ENCODE data around the gene CDX2.

CDX2 gene

DNA sequence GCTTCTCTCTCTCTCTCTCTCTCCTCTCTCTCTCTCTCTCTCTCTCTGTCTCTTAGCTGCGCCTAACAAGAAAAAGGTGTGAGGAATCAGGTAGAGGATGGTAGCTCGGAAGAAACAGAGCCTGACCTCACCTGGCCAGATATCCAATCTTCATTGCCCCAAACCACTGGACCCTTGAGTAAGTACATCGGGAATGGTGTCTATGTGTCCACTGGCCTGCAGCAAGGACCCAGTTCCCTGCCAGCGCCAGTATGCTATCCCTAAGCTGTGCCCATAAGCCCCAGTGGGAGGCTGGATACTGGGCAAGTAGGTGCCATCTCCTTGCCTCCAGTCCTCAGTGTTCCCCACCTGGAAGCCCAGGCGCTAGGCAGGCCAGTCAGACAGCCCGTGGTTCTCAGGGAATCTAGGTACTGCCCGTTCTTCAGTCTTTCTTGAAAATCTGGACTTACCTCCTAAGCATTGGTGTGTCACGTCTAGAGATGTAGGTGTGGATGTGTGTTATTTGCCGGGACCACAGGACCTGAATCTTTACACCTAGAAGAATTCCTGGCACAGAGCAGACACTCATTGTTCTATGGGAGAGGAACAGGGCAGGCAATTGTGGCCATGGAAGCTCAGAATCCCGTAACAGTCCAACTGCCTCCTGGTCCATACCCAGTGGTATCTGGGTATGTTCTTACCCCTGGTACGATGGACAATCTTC is 12.0 kb upstream of the CDX2 start:
- Histone ChIP-seq H3K4me3 (ENCODE audit: insufficient read depth in 1 of 2, low read depth in 1 of 2, low read length in 2 of 2) (no peak overlapping the region), H3K4me1 (ENCODE audit: control insufficient read depth, insufficient read depth, low read depth, low read length) (peaks cover 14% of the 10 kb centered on the region), H2BK120ac (ENCODE audit: low read depth, low read length) (no peak overlapping the region), H2AK5ac (ENCODE audit: low read length, severe bottlenecking) (no peak overlapping the region), H3K27ac (ENCODE audit: low read length, poor library complexity, severe bottlenecking) (no peak overlapping the region), H2BK12ac (ENCODE audit: low read length in 2 of 2) (no peak overlapping the region), H2BK15ac (ENCODE audit: low read depth, poor library complexity, severe bottlenecking) (no peak overlapping the region), H2BK5ac (ENCODE audit: low read depth, low read length, poor library complexity, severe bottlenecking) (no peak overlapping the region), H3K4ac (ENCODE audit: low read depth in 1 of 2, low read length in 2 of 2) (no peak overlapping the region), H3K36me3 (ENCODE audit: control insufficient read depth in 1 of 2, insufficient read depth in 2 of 2, low read depth in 1 of 2, low read length in 2 of 2) (no peaks in the 10 kb centered on the region), H4K8ac (ENCODE audit: low read length) (no peak overlapping the region), H3K4me2 (ENCODE audit: low read length, poor library complexity, severe bottlenecking) (no peak overlapping the region), H3K14ac (ENCODE audit: low read length in 2 of 2) (no peak overlapping the region), H3K23ac (ENCODE audit: low read length in 2 of 2) (no peak overlapping the region), H3K79me1 (replicated peaks; ENCODE audit: low read length, poor library complexity, severe bottlenecking) (no peaks in the 10 kb centered on the region), H4K91ac (ENCODE audit: low read length) (no peak overlapping the region), H3K27me3 (ENCODE audit: control insufficient read depth in 1 of 2, insufficient read depth in 1 of 2, low read length in 2 of 2) (peaks cover 73 to 87% of the 10 kb centered on the region in 2 experiments), H2AFZ (ENCODE audit: low read depth, low read length) (no peak overlapping the region), H3K9me3 (ENCODE audit: control insufficient read depth, low read length) (no peaks in the 10 kb centered on the region), H3K9ac (ENCODE audit: low read length) (no peak overlapping the region), H3K18ac (ENCODE audit: low read depth in 1 of 2, low read length in 2 of 2) (no peak overlapping the region)
- no peak for DNase-seq
- WGBS, result 52% methylated on average over 11 of the region's 11 CpGs

DNA sequence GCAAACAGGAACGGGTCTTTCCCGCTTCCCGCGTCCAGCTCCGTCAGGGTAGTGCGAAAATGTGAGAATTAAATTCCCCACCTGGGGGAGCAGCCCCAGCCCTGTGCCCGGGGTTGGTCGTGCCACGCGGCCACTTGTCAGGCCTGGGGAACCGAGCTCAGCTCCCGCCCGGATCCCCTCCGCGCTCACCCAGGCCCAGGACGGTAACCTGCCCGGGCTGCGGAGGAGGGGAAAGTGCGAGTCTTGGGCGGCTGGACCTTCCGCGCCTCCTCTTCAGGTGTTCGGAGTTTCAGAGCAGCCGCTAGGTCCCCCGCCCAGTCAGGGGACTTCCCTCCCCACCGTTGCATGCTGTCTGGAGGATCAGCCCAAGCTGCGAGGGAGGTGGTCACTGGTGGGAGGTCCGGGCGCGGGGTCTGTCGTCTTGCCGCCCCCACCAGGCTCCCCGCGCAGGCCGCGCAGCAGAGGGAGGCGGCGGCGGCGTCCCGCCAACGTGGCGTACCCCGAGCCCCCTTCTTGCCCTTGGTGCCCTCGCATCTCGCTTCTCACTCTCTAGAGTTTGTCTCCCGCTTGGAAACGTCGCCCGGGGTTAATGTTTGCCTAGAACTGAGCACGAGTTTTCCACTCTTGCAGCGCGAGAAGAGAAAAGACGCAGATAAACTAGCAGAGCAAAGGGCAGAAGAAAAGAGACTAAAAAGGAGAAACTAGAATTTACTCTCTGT is 11.3 kb upstream of the CDX2 start:
- Histone ChIP-seq H3K4ac (ENCODE audit: low read depth in 1 of 2, low read length in 2 of 2) (no peak overlapping the region), H3K14ac (ENCODE audit: low read length in 2 of 2) (no peak overlapping the region), H3K4me1 (ENCODE audit: control insufficient read depth, insufficient read depth, low read depth, low read length) (peaks cover 17% of the 10 kb centered on the region), H4K91ac (ENCODE audit: low read length) (no peak overlapping the region), H3K4me2 (ENCODE audit: low read length, poor library complexity, severe bottlenecking) (no peak overlapping the region), H3K79me1 (replicated peaks; ENCODE audit: low read length, poor library complexity, severe bottlenecking) (no peaks in the 10 kb centered on the region), H2BK12ac (ENCODE audit: low read length in 2 of 2) (no peak overlapping the region), H3K18ac (ENCODE audit: low read depth in 1 of 2, low read length in 2 of 2) (no peak overlapping the region), H3K36me3 (ENCODE audit: control insufficient read depth in 1 of 2, insufficient read depth in 2 of 2, low read depth in 1 of 2, low read length in 2 of 2) (no peaks in the 10 kb centered on the region), H3K27ac (ENCODE audit: low read length, poor library complexity, severe bottlenecking) (no peak overlapping the region), H3K23ac (ENCODE audit: low read length in 2 of 2) (no peak overlapping the region), H2BK5ac (ENCODE audit: low read depth, low read length, poor library complexity, severe bottlenecking) (no peak overlapping the region), H2BK15ac (ENCODE audit: low read depth, poor library complexity, severe bottlenecking) (no peak overlapping the region), H2AFZ (ENCODE audit: low read depth, low read length) (no peak overlapping the region), H3K4me3 (ENCODE audit: insufficient read depth in 1 of 2, low read depth in 1 of 2, low read length in 2 of 2) (peak overlapping the region in 1 of 2 experiments; percentile 25), H2AK5ac (ENCODE audit: low read length, severe bottlenecking) (no peak overlapping the region), H3K9ac (ENCODE audit: low read length) (no peak overlapping the region), H2BK120ac (ENCODE audit: low read depth, low read length) (no peak overlapping the region), H4K8ac (ENCODE audit: low read length) (no peak overlapping the region), H3K27me3 (ENCODE audit: control insufficient read depth in 1 of 2, insufficient read depth in 1 of 2, low read length in 2 of 2) (peaks cover 75 to 87% of the 10 kb centered on the region in 2 experiments), H3K9me3 (ENCODE audit: control insufficient read depth, low read length) (no peaks in the 10 kb centered on the region)
- no peak for DNase-seq
- 5% methylated on average over 53 of the region's 54 CpGs for WGBS

- WGBS, result 6% methylated on average over 15 of the region's 15 CpGs
- Histone ChIP-seq H3K36me3 (ENCODE audit: control insufficient read depth in 1 of 2, insufficient read depth in 2 of 2, low read depth in 1 of 2, low read length in 2 of 2) (no peaks in the 10 kb centered on the region), H3K4me1 (ENCODE audit: control insufficient read depth, insufficient read depth, low read depth, low read length) (peaks cover 17% of the 10 kb centered on the region), H4K8ac (ENCODE audit: low read length) (no peak overlapping the region), H4K91ac (ENCODE audit: low read length) (no peak overlapping the region), H3K4me2 (ENCODE audit: low read length, poor library complexity, severe bottlenecking) (peak overlapping the region; percentile 8), H3K4me3 (ENCODE audit: insufficient read depth in 1 of 2, low read depth in 1 of 2, low read length in 2 of 2) (no peak overlapping the region), H3K9ac (ENCODE audit: low read length) (no peak overlapping the region), H3K79me1 (replicated peaks; ENCODE audit: low read length, poor library complexity, severe bottlenecking) (no peaks in the 10 kb centered on the region), H3K23ac (ENCODE audit: low read length in 2 of 2) (peak overlapping the region in 1 of 2 experiments; percentile 78), H2AFZ (ENCODE audit: low read depth, low read length) (no peak overlapping the region), H2BK5ac (ENCODE audit: low read depth, low read length, poor library complexity, severe bottlenecking) (no peak overlapping the region), H2BK12ac (ENCODE audit: low read length in 2 of 2) (no peak overlapping the region), H3K9me3 (ENCODE audit: control insufficient read depth, low read length) (no peaks in the 10 kb centered on the region), H3K27ac (ENCODE audit: low read length, poor library complexity, severe bottlenecking) (no peak overlapping the region), H2BK120ac (ENCODE audit: low read depth, low read length) (no peak overlapping the region), H3K27me3 (ENCODE audit: control insufficient read depth in 1 of 2, insufficient read depth in 1 of 2, low read length in 2 of 2) (peaks cover 81 to 87% of the 10 kb centered on the region in 2 experiments), H3K18ac (ENCODE audit: low read depth in 1 of 2, low read length in 2 of 2) (no peak overlapping the region), H2AK5ac (ENCODE audit: low read length, severe bottlenecking) (no peak overlapping the region), H2BK15ac (ENCODE audit: low read depth, poor library complexity, severe bottlenecking) (no peak overlapping the region), H3K4ac (ENCODE audit: low read depth in 1 of 2, low read length in 2 of 2) (no peak overlapping the region), H3K14ac (ENCODE audit: low read length in 2 of 2) (no peak overlapping the region)
- no peak for DNase-seq
These were observed 10.7 kb upstream of the CDX2 start for GRCh38 chr13:27979765-27980279.

DNA sequence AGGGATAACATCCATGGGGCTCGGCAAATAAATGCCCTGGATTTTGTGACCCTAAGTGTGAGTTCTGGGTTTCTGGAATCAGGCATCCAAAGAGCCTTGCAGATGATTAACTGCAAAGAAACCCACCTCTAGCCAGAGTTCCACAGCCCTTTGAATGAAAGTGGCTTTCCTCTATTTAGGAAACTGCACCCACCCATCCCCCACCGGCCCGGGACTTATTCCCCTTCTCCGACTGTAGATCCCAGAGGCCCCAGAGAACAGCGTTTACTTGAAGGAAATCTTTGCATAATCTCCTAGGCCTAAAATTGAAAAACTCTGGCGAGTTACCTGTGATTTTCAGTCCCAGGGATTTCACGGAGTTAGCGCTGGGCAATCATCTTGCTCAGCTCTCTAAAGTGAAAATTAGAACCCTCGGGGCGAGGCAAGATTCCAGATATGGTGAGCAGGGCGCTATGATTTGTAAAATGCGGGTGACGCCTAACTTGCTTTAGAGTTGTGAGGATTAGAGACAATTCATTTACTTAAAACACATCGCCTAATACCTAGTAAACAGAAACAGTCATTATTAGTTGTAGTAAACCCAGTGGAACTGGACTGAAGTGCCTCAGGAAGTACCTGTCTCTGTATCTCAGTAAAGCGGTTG is 10.0 kb upstream of the CDX2 start:
- DNase-seq, result no peak
- H3K27ac ChIP-seq (ENCODE audit: low read length, poor library complexity, severe bottlenecking), result no peak overlapping the region
- H3K4me3 ChIP-seq (ENCODE audit: insufficient read depth in 1 of 2, low read depth in 1 of 2, low read length in 2 of 2), result no peak overlapping the region
- no peak overlapping the region for H2AFZ ChIP-seq (ENCODE audit: low read depth, low read length)
- H2AK5ac ChIP-seq (ENCODE audit: low read length, severe bottlenecking), result no peak overlapping the region
- H4K91ac ChIP-seq (ENCODE audit: low read length), result no peak overlapping the region
- no peaks in the 10 kb centered on the region for H3K79me1 ChIP-seq (replicated peaks; ENCODE audit: low read length, poor library complexity, severe bottlenecking)
- H3K27me3 ChIP-seq (ENCODE audit: control insufficient read depth in 1 of 2, insufficient read depth in 1 of 2, low read length in 2 of 2), result peaks cover 88 to 94% of the 10 kb centered on the region in 2 experiments
- no peak overlapping the region for H3K9ac ChIP-seq (ENCODE audit: low read length)
- H3K36me3 ChIP-seq (ENCODE audit: control insufficient read depth in 1 of 2, insufficient read depth in 2 of 2, low read depth in 1 of 2, low read length in 2 of 2), result no peaks in the 10 kb centered on the region
- WGBS, result under 1% methylated on average over 9 of the region's 15 CpGs
- no peak overlapping the region for H3K18ac ChIP-seq (ENCODE audit: low read depth in 1 of 2, low read length in 2 of 2)
- H3K4me2 ChIP-seq (ENCODE audit: low read length, poor library complexity, severe bottlenecking), result no peak overlapping the region
- H3K4me1 ChIP-seq (ENCODE audit: control insufficient read depth, insufficient read depth, low read depth, low read length), result peaks cover 17% of the 10 kb centered on the region
- H3K14ac ChIP-seq (ENCODE audit: low read length in 2 of 2), result no peak overlapping the region
- H3K9me3 ChIP-seq (ENCODE audit: control insufficient read depth, low read length), result no peaks in the 10 kb centered on the region
- no peak overlapping the region for H2BK5ac ChIP-seq (ENCODE audit: low read depth, low read length, poor library complexity, severe bottlenecking)
- H3K4ac ChIP-seq (ENCODE audit: low read depth in 1 of 2, low read length in 2 of 2), result no peak overlapping the region
- no peak overlapping the region for H2BK120ac ChIP-seq (ENCODE audit: low read depth, low read length)
- no peak overlapping the region for H2BK15ac ChIP-seq (ENCODE audit: low read depth, poor library complexity, severe bottlenecking)
- H3K23ac ChIP-seq (ENCODE audit: low read length in 2 of 2), result no peak overlapping the region
- H4K8ac ChIP-seq (ENCODE audit: low read length), result no peak overlapping the region
- no peak overlapping the region for H2BK12ac ChIP-seq (ENCODE audit: low read length in 2 of 2)
